OCI-LY7 (cell line): ENCODE data around the gene DIAPH2. TPM values are rescaled to one million over a fixed set of nuclear protein-coding genes. Genes with fewer than 3 reads are reported as not detected.

Experiments used
- BruUV-seq: library from RNA; stranded (reverse); fragments of 400-500 nt; replicated peaks from 2 replicates; lab custom pipeline; 2021; lab: Mats Ljungman, UMichigan
- CTCF ChIA-PET: fragments of 300-600 bp; sonication (Branson Sonifier 250); formaldehyde crosslinking; loops from one replicate; lab custom pipeline; 2022; ENCODE audit warnings: antibody characterized with exemption; ENCODE audit not compliant: unreplicated experiment; lab: Charles Lee
- POLR2A ChIA-PET: fragments of 300-600 bp; sonication (Branson Sonifier 250); formaldehyde crosslinking; loops from one replicate; lab custom pipeline; 2022; ENCODE audit warnings: antibody characterized with exemption; lab: Charles Lee
- DNase-seq: peaks from one replicate; pipeline ENCODE4 v3.0.0-alpha.2; 2015; ENCODE audit warnings: low spot score
- H2AFZ ChIP-seq: fragments of 200-600 bp; sonication (generic), shearing (Covaris generic); 2 replicates; pipeline ENCODE4 v1.6.1; 2014; ENCODE audit warnings: mild to moderate bottlenecking, antibody characterized with exemption, low read length, moderate library complexity
- H3K27ac ChIP-seq: fragments of 200-600 bp; sonication (generic); 2 replicates; pipeline ENCODE4 v1.5.1; 2014; ENCODE audit warnings: mixed run types, low read depth, mild to moderate bottlenecking, moderate library complexity, low read length, inconsistent platforms; ENCODE audit not compliant: poor library complexity, severe bottlenecking
- H3K36me3 ChIP-seq: fragments of 200-600 bp; sonication (generic); 2 replicates; pipeline ENCODE4 v1.6.1; 2014; ENCODE audit warnings: mild to moderate bottlenecking, antibody characterized with exemption, low read length, moderate library complexity, mixed read lengths; ENCODE audit not compliant: insufficient read depth
- H3K4me1 ChIP-seq: fragments of 200-600 bp; sonication (generic); 2 replicates; pipeline ENCODE4 v1.5.1; 2014; ENCODE audit warnings: mild to moderate bottlenecking, low read length; ENCODE audit not compliant: insufficient read depth, poor library complexity, severe bottlenecking
- H3K4me2 ChIP-seq: fragments of 200-600 bp; sonication (generic); 2 replicates; pipeline ENCODE4 v1.6.1; 2014; ENCODE audit warnings: mild to moderate bottlenecking, low read length
- H3K4me3 ChIP-seq: fragments of 200-600 bp; sonication (generic); 2 replicates; pipeline ENCODE4 v1.5.1; 2014; ENCODE audit warnings: mild to moderate bottlenecking, low read depth, low read length; ENCODE audit not compliant: poor library complexity, severe bottlenecking
- H3K79me2 ChIP-seq: fragments of 200-600 bp; sonication (generic); 2 replicates; pipeline ENCODE4 v1.6.1; 2016; ENCODE audit warnings: low read depth, mild to moderate bottlenecking, low read length, moderate library complexity, mixed read lengths; ENCODE audit not compliant: insufficient read depth
- H3K9me2 ChIP-seq: fragments of 200-600 bp; sonication (generic); 2 replicates; pipeline ENCODE4 v1.6.1; 2016; ENCODE audit warnings: mild to moderate bottlenecking, low read length, mixed read lengths; ENCODE audit not compliant: insufficient read depth
- H3K9me3 ChIP-seq: fragments of 200-600 bp; sonication (generic); 2 replicates; pipeline ENCODE4 v1.6.1; 2014; ENCODE audit warnings: mild to moderate bottlenecking, mixed run types, low read length, mixed read lengths
- H4K20me1 ChIP-seq: fragments of 200-600 bp; sonication (generic); 2 replicates; pipeline ENCODE4 v1.6.1; 2014; ENCODE audit warnings: mild to moderate bottlenecking, antibody characterized with exemption, low read length, moderate library complexity, mixed read lengths; ENCODE audit not compliant: insufficient read depth
- CTCF ChIP-seq: fragments of 200-600 bp; sonication (generic); conservative IDR thresholded peaks from 2 replicates; pipeline ENCODE4 v1.5.1; 2014; ENCODE audit warnings: mild to moderate bottlenecking, antibody characterized with exemption, low read length, moderate library complexity, mixed read lengths
- EZH2phosphoT487 ChIP-seq: fragments of 200-600 bp; sonication (generic); IDR thresholded peaks from 2 replicates; pipeline ENCODE4 v1.6.1; 2018; ENCODE audit warnings: low read depth, borderline replicate concordance, mild to moderate bottlenecking, mixed run types, antibody characterized with exemption, low read length, moderate library complexity, mixed read lengths
- intact Hi-C: fragments of 100-400 bp; cut with micrococcal nuclease; formaldehyde crosslinking; loops from one replicate; pipeline ENCODE4 v1.10.0; 2022; ENCODE audit not compliant: unreplicated experiment
- total RNA-seq, 2 experiments: library from RNA; depleted of rRNA in 1 of 2; stranded (reverse); fragments of >200 nt in 1 of 2; shearing (Covaris generic) in 1 of 2; gene quantifications; 2 replicates each; pipeline ENCODE4 v1.2.3, GENCODE V29; 2014 to 2022

The DIAPH2 gene
- total RNA-seq, 2 experiments from 2014 or later: 21.3 to 21.5 TPM

- H3K4me3 ChIP-seq: no peak overlapping the region
- CTCF ChIA-PET: no interaction called here
- H3K4me2 ChIP-seq: no peak overlapping the region
- POLR2A ChIA-PET: interaction anchor here (0.6 kb wide), 1 partner anchor 890 kb away, joined by 3 read pairs; no protein-coding TSS in a partner anchor
- no peaks in the 10 kb centered on the region for H3K4me1 ChIP-seq
- DNase-seq: no peak
- H3K27ac ChIP-seq: no peak overlapping the region
- H4K20me1 ChIP-seq: no peaks in the 10 kb centered on the region
- BruUV-seq: no TSS peak
- TF ChIP-seq EZH2phosphoT487 (no peak), CTCF (no peak)
- no peaks in the 10 kb centered on the region for H3K9me2 ChIP-seq
- no peak overlapping the region for H2AFZ ChIP-seq
- no peaks in the 10 kb centered on the region for H3K79me2 ChIP-seq
- no peaks in the 10 kb centered on the region for H3K36me3 ChIP-seq
- intact Hi-C loops: no loop called here
- H3K9me3 ChIP-seq: no peaks in the 10 kb centered on the region
Observed at GRCh38 chrX:97215186-97215585, 530.5 kb downstream of the DIAPH2 start.

GRCh38 chrX:97224148-97224547 is 539.5 kb downstream of the DIAPH2 start:
- CTCF ChIA-PET: no interaction called here
- Histone ChIP-seq H3K27ac (no peak overlapping the region), H3K79me2 (no peaks in the 10 kb centered on the region), H3K9me2 (no peaks in the 10 kb centered on the region), H2AFZ (no peak overlapping the region), H3K4me1 (peaks cover 8% of the 10 kb centered on the region), H3K9me3 (no peaks in the 10 kb centered on the region), H3K36me3 (no peaks in the 10 kb centered on the region), H3K4me2 (no peak overlapping the region), H3K4me3 (no peak overlapping the region), H4K20me1 (no peaks in the 10 kb centered on the region)
- TF ChIP-seq CTCF (no peak), EZH2phosphoT487 (no peak)
- POLR2A ChIA-PET: no interaction called here
- no TSS peak for BruUV-seq
- intact Hi-C loops: no loop called here
- DNase-seq: no peak

- no TSS peak for BruUV-seq
- Histone ChIP-seq H3K79me2 (no peaks in the 10 kb centered on the region), H3K4me2 (no peak overlapping the region), H2AFZ (no peak overlapping the region), H3K36me3 (no peaks in the 10 kb centered on the region), H3K4me3 (no peak overlapping the region), H3K9me2 (no peaks in the 10 kb centered on the region), H3K9me3 (no peaks in the 10 kb centered on the region), H4K20me1 (no peaks in the 10 kb centered on the region), H3K4me1 (peaks cover 9% of the 10 kb centered on the region), H3K27ac (no peak overlapping the region)
- intact Hi-C loops: no loop called here
- DNase-seq: no peak
- POLR2A ChIA-PET: interaction anchor here (0.5 kb wide), 1 partner anchor 169 kb away, joined by 5 read pairs; no protein-coding TSS in a partner anchor
- CTCF ChIA-PET: no interaction called here
- TF ChIP-seq CTCF (no peak), EZH2phosphoT487 (no peak)
Observed at GRCh38 chrX:97229318-97229717, 544.7 kb downstream of the DIAPH2 start.
